ENCODE results near the gene ZIM2.

Gene ZIM2

GRCh38 chr19:56838909-56839651 is 1.4 kb downstream of the ZIM2 start:
- DNase-seq (ENCODE audit: low spot score) = no peak

- no peak for DNase-seq (ENCODE audit: low spot score)
Observed at GRCh38 chr19:56838024-56838908, 2.3 kb downstream of the ZIM2 start.

- no peak for DNase-seq (ENCODE audit: low spot score)
Observed at GRCh38 chr19:56837492-56838023, 3.0 kb downstream of the ZIM2 start.

- no peak for DNase-seq (ENCODE audit: low spot score)
Observed at GRCh38 chr19:56837004-56837403, 3.5 kb downstream of the ZIM2 start.

- no peak for DNase-seq (ENCODE audit: low spot score)
Observed at GRCh38 chr19:56836059-56836458, 4.5 kb downstream of the ZIM2 start.

GRCh38 chr19:56835401-56835800 is 5.1 kb downstream of the ZIM2 start:
- no peak for DNase-seq (ENCODE audit: low spot score)

GRCh38 chr19:56834564-56835375 is 5.8 kb downstream of the ZIM2 start:
- no peak for DNase-seq (ENCODE audit: low spot score)

- DNase-seq (ENCODE audit: low spot score) = no peak
Observed at GRCh38 chr19:56832352-56832928, 8.1 kb downstream of the ZIM2 start.

- no peak for DNase-seq (ENCODE audit: low spot score)
Observed at GRCh38 chr19:56831255-56831654, 9.3 kb downstream of the ZIM2 start.

- DNase-seq (ENCODE audit: low spot score) = no peak
Observed at GRCh38 chr19:56829596-56829995, 10.9 kb downstream of the ZIM2 start.

GRCh38 chr19:56827708-56828107 is 12.8 kb downstream of the ZIM2 start:
- no peak for DNase-seq (ENCODE audit: low spot score)

- DNase-seq (ENCODE audit: low spot score) = no peak
Observed at GRCh38 chr19:56823956-56824355, 16.6 kb downstream of the ZIM2 start.

- DNase-seq (ENCODE audit: low spot score) = no peak
Observed at GRCh38 chr19:56823417-56823816, 17.1 kb downstream of the ZIM2 start.

- no peak for DNase-seq (ENCODE audit: low spot score)
Observed at GRCh38 chr19:56822755-56823154, 17.8 kb downstream of the ZIM2 start.

GRCh38 chr19:56821675-56822074 is 18.9 kb downstream of the ZIM2 start:
- no peak for DNase-seq (ENCODE audit: low spot score)

- DNase-seq (ENCODE audit: low spot score) = no peak
Observed at GRCh38 chr19:56821209-56821608, 19.3 kb downstream of the ZIM2 start.

GRCh38 chr19:56819166-56819565 is 21.4 kb downstream of the ZIM2 start:
- no peak for DNase-seq (ENCODE audit: low spot score)

- no peak for DNase-seq (ENCODE audit: low spot score)
Observed at GRCh38 chr19:56814656-56815055, 25.9 kb downstream of the ZIM2 start.

- DNase-seq (ENCODE audit: low spot score) = no peak
Observed at GRCh38 chr19:56813531-56813930, 27.0 kb downstream of the ZIM2 start.

- no peak for DNase-seq (ENCODE audit: low spot score)
Observed at GRCh38 chr19:56811480-56811879, 29.0 kb downstream of the ZIM2 start.

- no peak for DNase-seq (ENCODE audit: low spot score)
Observed at GRCh38 chr19:56810260-56810659, 30.3 kb downstream of the ZIM2 start.

Data from COLO829 (cell line).